HG03575 (cell line): ENCODE results near the gene TUBGCP2.
"Not testable (repeated sequence)": the region's sequence is repeated elsewhere in the genome, so short reads cannot be mapped to it uniquely, and the experiment has no call there.

Source experiments
- ATAC-seq: cut with Tn5 transposase; IDR thresholded peaks from one replicate; pipeline ENCODE4 v1.9.1; 2021; ENCODE audit not compliant: unreplicated experiment, insufficient number of reproducible peaks, low FRiP score; ENCODE audit errors: extremely low read depth

Gene TUBGCP2

DNA sequence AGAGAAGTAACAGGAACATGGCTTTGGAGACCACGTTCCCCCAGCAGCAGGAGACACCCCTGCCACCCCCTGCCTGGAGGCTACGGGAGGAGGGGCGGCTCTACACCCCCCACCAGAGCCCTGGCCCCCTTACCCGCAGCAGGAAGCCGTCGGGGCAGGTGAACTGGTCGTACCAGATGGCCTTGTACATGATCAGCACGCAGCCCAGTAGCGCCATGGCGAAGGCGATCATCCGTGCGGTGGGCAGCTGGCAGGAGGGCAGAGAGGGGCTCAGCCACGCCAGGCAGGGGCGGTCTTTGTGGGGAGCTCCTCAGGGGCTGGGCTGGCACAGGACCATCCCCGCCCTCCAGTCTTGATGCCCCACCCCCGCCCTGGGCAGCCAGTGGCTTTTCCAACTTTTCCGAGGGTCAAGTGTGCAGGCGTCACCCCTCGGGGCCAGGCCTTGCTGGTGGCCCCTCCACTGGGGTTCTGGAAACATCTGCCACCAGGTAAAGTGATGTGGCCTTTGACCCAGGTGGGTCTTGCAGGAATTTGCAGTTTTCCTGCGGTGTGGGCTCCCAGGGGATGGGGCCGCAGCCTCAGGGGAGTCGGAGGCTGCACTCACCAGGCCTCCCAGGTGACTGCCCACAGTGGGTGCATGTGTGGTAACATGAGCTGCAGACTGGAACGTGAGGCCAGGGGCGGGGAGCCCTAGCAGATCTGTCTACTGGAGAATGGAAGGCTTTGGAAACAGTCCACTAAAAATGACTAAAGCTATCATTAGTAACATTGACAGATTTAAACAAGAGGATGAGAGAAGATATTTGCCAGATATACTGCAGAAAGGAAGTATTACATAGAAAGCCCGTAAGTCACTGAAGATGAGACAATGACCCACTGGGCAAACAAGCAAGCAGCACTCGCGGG is 18.3 kb upstream of the TUBGCP2 start:
- ATAC-seq: no peak

DNA sequence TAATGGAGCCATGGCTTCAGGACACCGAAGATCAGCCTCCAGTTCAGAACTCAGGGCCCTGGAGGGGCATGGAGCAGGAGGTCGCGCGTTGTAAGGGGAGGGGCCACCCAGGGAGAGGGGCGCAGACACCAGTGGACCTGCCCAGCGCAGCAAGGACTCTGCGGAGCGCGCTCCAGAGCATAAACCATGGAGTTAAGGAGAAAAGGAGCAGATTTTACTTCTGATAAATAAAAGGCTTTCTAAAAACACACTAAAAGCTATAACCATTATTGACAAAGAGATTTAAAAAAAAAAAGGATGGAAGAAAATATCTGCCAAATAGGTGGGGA is 17.5 kb upstream of the TUBGCP2 start:
- ATAC-seq: no peak

GRCh38 chr10:133325440-133326222 is 17.0 kb upstream of the TUBGCP2 start:
- no peak for ATAC-seq

GRCh38 chr10:133324857-133325260 is 16.2 kb upstream of the TUBGCP2 start:
- ATAC-seq: no peak

- ATAC-seq: no peak
Observed at GRCh38 chr10:133324198-133324792, 15.6 kb upstream of the TUBGCP2 start.

DNA sequence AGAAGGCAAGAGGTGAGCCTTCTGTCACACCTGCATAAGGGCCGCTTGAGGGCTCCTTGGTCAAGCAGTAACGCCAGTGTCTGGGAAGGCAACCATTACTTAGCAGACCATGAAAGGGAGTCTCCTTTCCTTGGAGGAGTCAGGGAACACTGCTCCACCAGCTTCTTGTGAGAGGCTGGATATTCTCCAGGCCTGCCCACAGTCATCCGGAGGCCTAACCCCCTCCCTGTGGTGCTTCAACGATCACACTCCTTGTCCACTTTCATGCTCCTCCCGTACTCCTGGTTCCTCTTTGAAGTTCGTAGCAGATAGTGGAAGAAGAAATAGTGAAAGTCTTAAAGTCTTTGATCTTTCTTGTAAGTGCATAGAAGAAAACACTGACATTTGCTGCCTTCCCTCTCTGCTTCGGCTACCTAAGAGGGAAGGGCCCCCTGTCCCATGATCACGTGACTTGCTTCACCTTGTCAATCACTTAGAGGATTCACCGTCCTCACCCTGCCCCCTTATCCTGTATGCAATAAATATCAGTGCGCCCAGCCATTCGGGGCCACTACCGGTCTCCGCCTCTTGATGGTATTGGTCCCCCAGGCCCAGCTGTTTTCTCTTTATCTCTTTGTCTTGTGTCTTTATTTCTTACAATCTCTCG is 13.5 kb upstream of the TUBGCP2 start:
- ATAC-seq: not testable (repeated sequence)

- ATAC-seq: not testable (repeated sequence)
Observed at GRCh38 chr10:133320852-133321422, 12.3 kb upstream of the TUBGCP2 start.

DNA sequence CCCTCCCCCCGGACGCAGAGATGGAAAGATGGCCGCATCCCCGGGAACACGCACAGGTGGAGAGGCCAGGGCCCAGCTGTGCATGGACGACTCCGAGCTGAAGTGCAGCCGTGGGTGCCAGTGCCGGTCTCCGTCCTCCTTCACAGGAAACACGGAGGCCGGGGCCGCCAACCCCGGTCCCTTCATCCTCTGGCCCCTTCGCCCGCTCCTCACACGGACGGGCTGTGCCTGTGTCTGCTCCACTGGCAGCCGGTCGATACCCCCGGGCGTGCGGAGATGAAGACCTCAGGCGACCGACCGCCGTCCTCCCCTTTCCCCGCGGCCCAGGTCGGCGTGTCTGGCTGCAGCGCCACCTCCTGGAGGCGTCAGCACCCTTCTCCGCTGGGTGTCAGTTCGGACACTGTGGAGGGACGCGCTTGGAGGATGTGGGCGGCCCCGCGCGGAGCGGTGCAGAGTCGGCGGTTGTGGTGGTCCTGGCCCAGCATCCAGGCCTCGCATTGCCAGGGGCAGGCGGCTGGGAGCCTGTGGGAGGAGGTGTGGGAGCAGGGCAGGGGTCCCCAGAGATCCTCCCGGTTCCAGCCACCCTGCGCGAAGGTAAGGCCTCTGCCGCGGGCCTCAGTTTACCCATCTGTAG is 9.9 kb upstream of the TUBGCP2 start:
- no peak for ATAC-seq

GRCh38 chr10:133316732-133317131 is 8.1 kb upstream of the TUBGCP2 start:
- no peak for ATAC-seq

- no peak for ATAC-seq
Observed at GRCh38 chr10:133316266-133316665, 7.6 kb upstream of the TUBGCP2 start.

GRCh38 chr10:133315847-133316246 is 7.2 kb upstream of the TUBGCP2 start:
- no peak for ATAC-seq

DNA sequence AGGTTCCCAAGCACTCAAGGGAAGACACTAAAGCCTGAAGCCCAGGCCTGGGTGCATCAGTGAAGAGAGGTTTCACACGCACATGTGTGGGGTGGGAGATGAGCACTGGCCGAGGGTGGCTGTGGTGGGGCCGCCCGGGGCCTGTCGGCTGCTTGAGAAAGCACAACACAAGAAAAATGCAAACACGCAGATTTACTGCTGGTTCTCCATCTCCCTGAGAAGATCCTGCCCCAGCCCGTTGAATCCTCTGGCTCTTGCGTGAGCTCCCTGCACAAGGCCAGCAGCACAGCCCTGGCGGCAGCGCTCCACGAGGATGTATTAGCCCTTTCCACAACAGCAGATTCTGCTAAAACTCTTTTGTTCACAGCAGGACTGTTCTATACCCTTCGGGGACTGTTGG is 6.2 kb upstream of the TUBGCP2 start:
- ATAC-seq: no peak

GRCh38 chr10:133313192-133313591 is 4.5 kb upstream of the TUBGCP2 start:
- ATAC-seq: no peak

DNA sequence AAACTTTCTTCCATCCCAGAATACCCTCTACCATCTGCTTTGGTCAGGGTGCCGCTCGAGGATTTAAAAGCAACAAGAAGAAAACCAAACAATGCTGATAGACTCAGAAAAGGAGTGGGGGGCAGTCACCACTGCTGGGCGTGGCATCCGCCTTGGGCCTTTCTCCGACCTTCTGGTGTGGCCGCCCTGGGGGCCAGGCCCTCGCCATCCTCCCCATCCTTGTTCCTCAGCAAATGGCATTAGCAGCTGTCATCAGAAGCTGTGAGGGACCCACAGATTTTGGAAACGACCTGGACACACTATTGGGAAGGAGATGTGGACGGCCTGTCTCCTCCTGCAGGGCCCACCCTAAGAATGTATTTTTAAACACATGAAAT is 4.1 kb upstream of the TUBGCP2 start:
- ATAC-seq: no peak

GRCh38 chr10:133312016-133312768 is 3.5 kb upstream of the TUBGCP2 start:
- ATAC-seq: no peak

- no peak for ATAC-seq
Observed at GRCh38 chr10:133311570-133311969, 2.9 kb upstream of the TUBGCP2 start.

DNA sequence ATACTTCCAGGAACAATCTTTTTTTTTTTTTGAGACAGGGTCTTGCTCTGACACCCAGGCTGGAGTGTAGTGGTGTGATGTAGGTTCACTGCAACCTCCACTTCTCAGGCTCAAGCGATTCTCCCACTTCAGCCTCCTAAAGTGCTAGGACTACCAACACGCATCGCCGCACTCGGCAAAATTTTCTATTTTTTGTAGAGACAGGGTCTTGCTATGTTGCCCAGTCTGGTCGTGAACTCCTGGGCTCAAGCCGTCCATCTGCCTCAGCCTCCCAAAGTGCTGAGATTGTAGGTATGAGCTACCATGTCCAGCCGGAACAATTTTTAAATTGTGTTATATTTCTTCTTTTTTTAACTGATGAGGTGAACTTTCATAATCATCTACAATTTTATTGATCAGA is 2.1 kb upstream of the TUBGCP2 start:
- no peak for ATAC-seq

DNA sequence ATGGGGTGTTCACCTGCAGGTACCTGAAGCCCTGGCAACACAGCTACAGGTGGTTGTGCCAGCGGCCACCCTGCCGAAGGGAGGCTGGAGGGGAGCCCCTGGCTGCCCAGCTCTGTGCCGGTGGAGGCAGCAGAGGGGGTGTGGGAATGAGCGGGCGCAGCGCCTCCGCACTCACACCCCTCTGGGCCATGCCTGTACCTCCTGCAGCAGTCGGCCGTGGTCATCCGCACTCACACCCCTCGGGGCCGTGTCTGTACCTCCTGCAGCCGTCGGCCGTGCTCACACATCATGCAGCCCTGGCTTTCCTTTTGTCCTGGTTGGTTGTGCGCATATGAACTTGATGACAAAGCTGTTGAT is 1.7 kb upstream of the TUBGCP2 start:
- ATAC-seq: no peak
